Smooth muscle cell (in vitro differentiated cells): Measurements from ENCODE around the gene ATP5F1D. TPM values are rescaled to one million over a fixed set of nuclear protein-coding genes. Genes with fewer than 3 reads are reported as not detected.

Experiments used
- DNase-seq: peaks from one replicate; lab custom pipeline; 2025; ENCODE audit not compliant: unreplicated experiment; lab: John Stamatoyannopoulos, UW
- H2AFZ ChIP-seq: fragments of 200-600 bp; sonication (generic); 2 replicates; pipeline ENCODE4 v1.6.0; 2016; ENCODE audit warnings: antibody characterized with exemption, low read depth, mild to moderate bottlenecking
- H3F3A ChIP-seq: fragments of 200-600 bp; sonication (generic); 2 replicates; pipeline ENCODE4 v1.6.0; 2017; ENCODE audit warnings: antibody characterized with exemption, low read depth
- H3K27ac ChIP-seq: fragments of 200-600 bp; sonication (generic); 2 replicates; pipeline ENCODE4 v1.5.1; 2016; ENCODE audit warnings: low read depth, mild to moderate bottlenecking
- H3K27me3 ChIP-seq: fragments of 200-600 bp; sonication (generic); 2 replicates; pipeline ENCODE4 v1.6.1; 2016; ENCODE audit warnings: low read depth, mild to moderate bottlenecking
- H3K36me3 ChIP-seq: fragments of 200-600 bp; sonication (generic); 2 replicates; pipeline ENCODE4 v1.5.1; 2016; ENCODE audit warnings: low read depth
- H3K4me1 ChIP-seq: fragments of 200-600 bp; sonication (generic); 2 replicates; pipeline ENCODE4 v1.5.1; 2016; ENCODE audit warnings: low read depth
- H3K4me2 ChIP-seq: fragments of 200-600 bp; sonication (generic); 2 replicates; pipeline ENCODE4 v1.6.0; 2016; ENCODE audit warnings: mild to moderate bottlenecking
- H3K4me3 ChIP-seq: fragments of 200-600 bp; sonication (generic); 2 replicates; pipeline ENCODE4 v1.5.1; 2016; ENCODE audit warnings: mild to moderate bottlenecking
- H3K79me2 ChIP-seq: fragments of 200-600 bp; sonication (generic); 2 replicates; pipeline ENCODE4 v1.6.0; 2016; ENCODE audit warnings: low read depth, mild to moderate bottlenecking
- H3K9ac ChIP-seq: fragments of 200-600 bp; sonication (generic); 2 replicates; pipeline ENCODE4 v1.6.0; 2016; ENCODE audit warnings: low read depth
- H3K9me3 ChIP-seq: fragments of 200-600 bp; sonication (generic); replicated peaks from 2 replicates; pipeline ENCODE4 v1.5.1; 2016; ENCODE audit warnings: low read depth
- H4K20me1 ChIP-seq: fragments of 200-600 bp; sonication (generic); 2 replicates; pipeline ENCODE4 v1.6.0; 2016; ENCODE audit warnings: low read depth
- WGBS: methylation state at CpG from one replicate; pipeline ENCODE4 v1.1.7; 2016; ENCODE audit warnings: low lambda C conversion rate; 5-methylcytosine and 5-hydroxymethylcytosine counted together
- polyA plus RNA-seq: library from polyadenylated mRNA; unstranded; fragments of >200 nt; fragmentation: Nextera tagmentation; extraction: Ambion mirVana; gene quantifications from 2 replicates; pipeline ENCODE4 v1.2.1, GENCODE V29; 2016
- total RNA-seq: library from RNA; depleted of rRNA; stranded (reverse); fragments of >200 nt; gene quantifications from 2 replicates; pipeline ENCODE4 v1.2.3, GENCODE V29; 2014
- TF ChIP-seq, protein P1 (sequence below): fragments of 200-600 bp; sonication (generic); IDR thresholded peaks from 2 replicates; pipeline ENCODE4 v1.5.1; 2017; ENCODE audit warnings: borderline replicate concordance, mild to moderate bottlenecking, antibody characterized with exemption; ENCODE audit not compliant: insufficient read depth, poor library complexity, severe bottlenecking

The ATP5F1D gene
- total and polyA plus RNA-seq, 2 experiments from 2014 or later = 68.8 to 272 TPM

GRCh38 chr19:1261798-1262622, 20.5 kb downstream of the ATP5F1D start:
- Histone ChIP-seq H3K27ac (peak overlapping the region; percentile 97), H3K36me3 (no peaks in the 10 kb centered on the region), H4K20me1 (peaks cover 30% of the 10 kb centered on the region), H3K4me2 (peak overlapping the region; percentile 95), H3K4me3 (peak overlapping the region; percentile 64), H3K79me2 (peaks cover 11% of the 10 kb centered on the region), H3K4me1 (peaks cover 41% of the 10 kb centered on the region), H3K9me3 (no peaks in the 10 kb centered on the region), H2AFZ (no peak overlapping the region), H3F3A (peaks cover 50% of the 10 kb centered on the region), H3K9ac (peak overlapping the region; percentile 96), H3K27me3 (no peaks in the 10 kb centered on the region)
- no peak for DNase-seq
- 29% methylated on average over 19 of the region's 28 CpGs for WGBS
- TF ChIP-seq, protein P1, sequence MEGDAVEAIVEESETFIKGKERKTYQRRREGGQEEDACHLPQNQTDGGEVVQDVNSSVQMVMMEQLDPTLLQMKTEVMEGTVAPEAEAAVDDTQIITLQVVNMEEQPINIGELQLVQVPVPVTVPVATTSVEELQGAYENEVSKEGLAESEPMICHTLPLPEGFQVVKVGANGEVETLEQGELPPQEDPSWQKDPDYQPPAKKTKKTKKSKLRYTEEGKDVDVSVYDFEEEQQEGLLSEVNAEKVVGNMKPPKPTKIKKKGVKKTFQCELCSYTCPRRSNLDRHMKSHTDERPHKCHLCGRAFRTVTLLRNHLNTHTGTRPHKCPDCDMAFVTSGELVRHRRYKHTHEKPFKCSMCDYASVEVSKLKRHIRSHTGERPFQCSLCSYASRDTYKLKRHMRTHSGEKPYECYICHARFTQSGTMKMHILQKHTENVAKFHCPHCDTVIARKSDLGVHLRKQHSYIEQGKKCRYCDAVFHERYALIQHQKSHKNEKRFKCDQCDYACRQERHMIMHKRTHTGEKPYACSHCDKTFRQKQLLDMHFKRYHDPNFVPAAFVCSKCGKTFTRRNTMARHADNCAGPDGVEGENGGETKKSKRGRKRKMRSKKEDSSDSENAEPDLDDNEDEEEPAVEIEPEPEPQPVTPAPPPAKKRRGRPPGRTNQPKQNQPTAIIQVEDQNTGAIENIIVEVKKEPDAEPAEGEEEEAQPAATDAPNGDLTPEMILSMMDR = no peak

DNA sequence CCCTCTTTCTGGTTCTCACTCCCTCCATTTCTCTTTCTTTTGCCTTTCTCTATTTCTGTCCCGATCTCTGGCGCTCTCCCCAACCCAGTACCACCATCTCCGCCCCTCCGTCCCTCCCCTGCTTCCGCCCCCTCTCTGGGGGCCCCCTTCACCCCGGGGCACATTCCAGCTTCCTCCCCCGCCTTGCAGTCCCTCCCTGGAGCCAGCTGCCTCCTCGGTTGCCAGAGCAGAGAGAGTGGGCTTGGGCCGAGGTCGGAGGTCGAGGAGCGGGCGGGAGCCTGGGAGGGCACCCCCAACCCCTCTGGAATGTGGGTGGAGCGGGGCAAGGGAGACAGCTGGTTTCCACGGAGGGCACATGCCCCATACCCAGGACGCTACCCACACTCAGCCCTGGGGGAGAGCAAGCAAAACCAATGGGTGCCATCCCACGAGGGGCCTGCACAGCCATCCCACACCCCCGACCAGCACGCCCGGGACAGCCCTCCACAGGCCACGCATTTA, 21.1 kb downstream of the ATP5F1D start:
- WGBS = 39% methylated on average over 16 of the region's 21 CpGs
- Histone ChIP-seq H3K27ac (peak overlapping the region; percentile 97), H3K79me2 (peaks cover 4% of the 10 kb centered on the region), H2AFZ (no peak overlapping the region), H4K20me1 (peaks cover 28% of the 10 kb centered on the region), H3F3A (peaks cover 45% of the 10 kb centered on the region), H3K36me3 (no peaks in the 10 kb centered on the region), H3K4me2 (peak overlapping the region; percentile 95), H3K9me3 (no peaks in the 10 kb centered on the region), H3K4me3 (peak overlapping the region; percentile 64), H3K4me1 (peaks cover 47% of the 10 kb centered on the region), H3K9ac (peak overlapping the region; percentile 96), H3K27me3 (no peaks in the 10 kb centered on the region)
- peak; percentile 34 for DNase-seq
- TF ChIP-seq, protein P1 = no peak

DNA sequence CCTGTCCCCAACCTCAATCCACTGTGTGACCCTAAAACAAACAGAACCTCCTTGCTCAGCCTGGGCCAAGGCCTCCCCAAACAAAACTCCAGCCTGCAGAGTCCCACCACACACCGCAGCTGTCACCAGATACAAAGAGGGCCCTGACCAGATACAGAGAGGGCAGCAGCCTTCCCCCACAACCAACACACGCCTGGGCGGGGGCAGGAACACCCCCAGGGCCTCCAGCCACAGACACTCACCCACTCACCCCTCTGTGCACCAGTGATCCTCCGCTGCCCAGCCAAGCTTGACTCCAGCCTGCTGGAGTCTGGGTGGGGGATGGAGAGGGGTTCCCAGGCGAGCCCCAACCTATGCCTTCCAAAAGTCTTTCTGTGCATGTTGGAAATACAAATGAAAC, 21.6 kb downstream of the ATP5F1D start:
- Histone ChIP-seq H3K79me2 (no peaks in the 10 kb centered on the region), H4K20me1 (peaks cover 23% of the 10 kb centered on the region), H3K9ac (no peak overlapping the region), H3K36me3 (no peaks in the 10 kb centered on the region), H3K27ac (peak overlapping the region; percentile 97), H3K27me3 (no peaks in the 10 kb centered on the region), H2AFZ (no peak overlapping the region), H3F3A (peaks cover 44% of the 10 kb centered on the region), H3K4me3 (no peak overlapping the region), H3K9me3 (no peaks in the 10 kb centered on the region), H3K4me1 (peaks cover 47% of the 10 kb centered on the region), H3K4me2 (peak overlapping the region; percentile 95)
- TF ChIP-seq, protein P1 = no peak
- WGBS = 50% methylated on average over 5 of the region's 5 CpGs
- no peak for DNase-seq
